Stomach (tissue), 4 donors: Measurements from ENCODE around the gene CLTA.

Source experiments
- CTCF ChIP-seq, 7 experiments: fragments of 450-650 bp in 4 of 7; fragments of 200-600 bp in 3 of 7; sonication (generic) in 3 of 7; IDR thresholded peaks; one replicate each; pipeline ENCODE4 v1.5.1; 2016 to 2019; ENCODE audit warnings: antibody characterized with exemption in 7 of 7, control low read depth in 2 of 7, mild to moderate bottlenecking in 1 of 7
- EP300 ChIP-seq: sonication (generic); formaldehyde crosslinking; IDR thresholded peaks from one replicate; pipeline ENCODE4 v1.6.1; 2017; ENCODE audit warnings: antibody characterized with exemption
- POLR2A ChIP-seq, 4 donors: fragments of 450-650 bp; IDR thresholded peaks; one replicate each; pipeline ENCODE4 v1.6.1; 2016; ENCODE audit warnings: antibody characterized with exemption in 4 of 4, control low read depth in 2 of 4, mild to moderate bottlenecking in 1 of 4, moderate library complexity in 1 of 4

DNA sequence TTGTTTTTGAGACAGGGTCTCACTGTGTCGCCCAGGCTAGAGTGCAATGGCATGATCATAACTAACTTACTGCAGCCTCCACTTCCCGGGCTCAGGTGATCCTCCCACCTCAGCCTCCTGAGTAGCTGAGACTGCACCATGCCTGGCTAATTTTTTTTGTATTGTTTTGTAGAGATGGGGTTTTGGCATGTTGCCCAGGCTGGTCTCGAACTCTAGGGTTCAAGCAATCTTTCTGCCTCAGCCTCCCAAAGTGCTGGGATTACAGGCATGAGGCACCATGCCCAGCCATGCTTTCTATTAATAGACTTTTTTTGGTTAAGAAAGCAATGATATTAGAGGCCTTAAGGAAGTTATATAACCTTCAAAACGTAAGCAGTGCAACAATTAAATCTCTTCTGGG is 23.3 kb downstream of the CLTA start:
- TF ChIP-seq CTCF (IDR thresholded peaks at IDR 0.05) (no peak), POLR2A (IDR thresholded peaks at IDR 0.05) (no peak), EP300 (no peak)
